EL (cell line): ENCODE results near the gene MCC.

Experiments
- DNase-seq: peaks from one replicate; pipeline ENCODE4 v3.0.0-alpha.2; 2016

Gene MCC

DNA sequence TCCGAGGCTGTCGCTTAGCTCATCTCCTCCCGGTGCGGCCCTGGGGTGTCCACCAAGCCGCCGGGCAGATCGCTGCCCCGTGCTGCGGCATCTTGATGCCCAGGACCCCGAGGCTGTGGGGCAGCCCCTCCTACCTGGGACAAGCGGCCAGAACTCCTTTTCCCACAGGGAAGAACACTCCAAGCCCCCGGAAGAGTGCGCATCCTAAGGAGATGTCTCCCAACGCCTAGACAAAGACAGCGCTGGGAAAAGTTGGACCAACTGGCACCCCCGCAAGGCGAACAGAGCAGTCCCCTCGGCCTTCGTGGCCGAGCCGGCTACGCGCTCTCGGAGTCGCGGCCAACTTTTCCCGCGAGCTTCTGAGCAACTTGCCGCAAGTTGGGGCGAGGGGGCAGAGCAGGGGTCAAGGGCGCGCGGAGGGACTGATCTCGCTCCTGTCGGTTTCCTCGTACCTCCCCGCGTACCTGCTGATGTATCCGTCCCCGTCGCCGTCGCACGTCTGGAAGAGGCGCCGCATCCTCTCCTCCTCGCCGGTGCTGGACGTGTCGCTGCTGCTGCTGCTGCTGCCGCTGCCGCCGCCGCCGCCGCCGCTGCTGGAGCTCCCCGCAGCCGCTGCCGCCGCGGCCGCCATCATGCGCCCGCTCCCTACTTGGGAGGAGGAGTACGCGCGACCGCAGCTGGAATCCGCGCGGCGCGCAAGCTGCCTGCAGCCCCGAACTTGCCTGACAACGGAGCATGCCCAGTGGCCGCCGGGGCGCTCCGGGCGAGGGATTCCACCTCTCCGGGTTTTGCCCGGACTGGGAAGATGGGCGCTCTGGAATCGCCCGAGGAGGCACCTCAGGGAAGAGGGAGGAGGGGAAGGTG is at the start of gene MCC:
Gene MCC (minus strand): TSS at position 673 of the 864 bp plus-strand sequence.
- peak; percentile 87 for DNase-seq

DNA sequence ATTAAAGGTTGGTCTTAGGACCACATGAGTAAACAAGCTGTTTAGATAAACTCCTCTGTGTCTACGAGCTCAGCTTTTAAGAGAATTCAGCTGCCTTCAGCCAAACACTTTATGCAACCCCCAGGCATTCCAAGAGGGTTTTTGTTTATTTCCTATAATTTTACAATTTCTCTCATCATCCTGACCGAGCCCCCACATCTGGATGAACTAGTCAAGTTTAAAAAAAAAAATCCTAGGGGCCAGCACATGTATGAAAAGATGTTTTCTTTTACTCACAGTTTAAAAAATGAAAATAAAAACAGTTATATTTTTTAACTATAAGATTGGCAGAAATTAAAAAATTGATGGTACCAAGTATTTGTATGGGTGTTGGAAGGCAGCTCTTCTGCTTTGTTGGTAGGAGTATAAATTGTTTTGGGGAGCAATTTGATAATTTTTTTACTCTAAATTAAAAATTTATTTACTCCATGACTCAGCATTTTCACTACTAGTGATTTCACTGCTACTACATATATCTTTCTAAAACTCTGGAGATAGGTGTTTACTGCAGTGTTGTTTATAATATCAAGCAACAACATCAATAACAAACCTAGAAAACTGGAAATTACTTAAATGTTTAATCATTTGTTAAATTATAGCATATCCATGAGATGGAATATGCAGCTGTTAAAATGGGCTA is 43.4 kb upstream of the MCC start:
- no peak for DNase-seq

DNA sequence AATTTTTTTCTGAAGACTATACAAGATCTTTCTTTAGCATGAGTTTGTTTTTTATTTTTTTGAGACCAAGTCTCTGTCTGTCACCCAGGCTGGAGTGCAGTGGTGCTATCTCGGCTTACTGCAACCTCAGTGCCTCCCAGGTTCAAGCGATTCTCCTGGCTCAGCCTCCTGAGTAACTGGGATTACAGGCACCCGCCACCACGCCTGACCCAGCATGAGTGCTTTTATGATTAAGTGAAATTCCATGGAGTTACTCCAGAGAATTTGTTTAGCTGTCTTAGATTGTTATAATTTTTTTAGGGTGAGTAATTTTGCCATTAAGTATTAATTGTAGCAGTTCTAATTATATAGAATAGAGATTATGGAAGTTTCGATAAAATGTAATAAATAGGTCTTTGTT is 39.5 kb upstream of the MCC start:
- DNase-seq, result peak; percentile 25

DNA sequence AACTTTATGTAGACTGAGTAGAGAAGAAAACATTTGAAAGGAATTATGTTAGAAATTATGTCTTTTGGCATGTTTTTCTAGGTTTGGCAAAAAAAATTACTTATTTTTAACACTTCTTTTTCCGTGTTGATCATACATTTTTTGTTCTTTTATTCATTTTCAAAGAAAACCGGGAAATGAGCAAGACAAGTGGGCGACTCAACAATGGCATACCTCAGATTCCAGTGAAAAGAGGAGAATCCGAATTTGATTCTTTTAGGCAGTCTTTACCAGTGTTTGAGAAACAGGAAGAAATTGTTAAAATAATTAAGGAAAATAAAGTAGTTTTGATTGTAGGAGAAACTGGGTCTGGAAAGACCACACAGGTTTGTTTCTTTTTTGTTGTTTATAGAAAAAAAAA is 38.2 kb upstream of the MCC start:
- peak; percentile 30 for DNase-seq

DNA sequence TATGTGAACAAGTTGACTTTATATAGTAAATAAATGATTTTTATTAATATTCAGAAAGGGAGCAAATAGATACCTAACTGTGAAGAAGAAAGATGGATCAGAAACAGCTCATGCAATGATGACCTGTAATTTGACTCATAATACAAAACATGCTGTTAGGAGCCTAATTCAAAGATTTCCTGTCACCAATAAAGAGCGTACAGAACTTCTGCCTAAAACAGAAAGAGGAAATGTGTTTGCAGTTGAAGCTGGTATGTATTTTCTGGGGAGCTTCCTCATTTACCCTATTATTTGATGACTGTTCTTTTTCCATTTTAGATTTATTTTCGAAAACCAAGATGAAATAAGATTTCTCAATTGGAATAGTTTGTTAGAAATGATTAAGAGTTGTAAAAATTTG is 36.7 kb upstream of the MCC start:
- DNase-seq, result peak; percentile 21

DNA sequence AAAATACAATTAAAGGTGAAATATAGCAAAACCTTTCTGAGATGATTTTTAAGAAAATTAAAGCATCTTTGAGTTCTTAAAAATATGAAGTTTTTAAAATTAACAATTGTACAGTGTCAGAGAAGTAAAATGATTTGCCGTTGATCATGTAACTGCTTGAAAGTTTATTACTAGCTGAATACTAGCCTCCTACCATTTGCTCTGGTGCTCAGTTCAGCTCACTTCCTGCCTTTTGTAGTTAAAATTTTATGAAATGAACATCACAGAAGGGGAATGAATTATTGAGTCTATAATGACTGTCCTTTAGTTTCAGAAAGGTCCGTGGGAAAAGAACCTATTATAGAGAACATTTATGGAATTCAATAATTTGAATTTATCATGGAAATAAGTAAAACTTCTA is 34.9 kb upstream of the MCC start:
- no peak for DNase-seq

DNA sequence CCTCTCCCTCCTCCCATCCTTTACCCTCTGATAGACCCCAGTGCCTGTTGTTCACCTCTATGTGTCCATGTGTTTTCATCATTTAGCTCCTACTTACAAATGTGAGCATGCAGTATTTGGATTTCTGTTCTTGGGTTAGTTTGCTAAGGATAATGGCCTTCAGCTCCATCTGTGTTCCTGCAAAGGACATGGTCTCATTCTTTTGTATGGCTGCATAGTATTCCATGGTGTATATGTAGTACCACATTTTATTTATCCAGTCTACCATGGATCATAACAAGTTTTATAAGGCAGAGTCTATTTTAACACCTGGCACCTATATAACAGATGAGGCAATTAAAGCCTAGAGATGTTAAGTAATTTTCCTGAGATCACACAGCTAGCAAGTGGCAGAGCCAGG is 32.6 kb upstream of the MCC start:
- DNase-seq, result no peak

DNA sequence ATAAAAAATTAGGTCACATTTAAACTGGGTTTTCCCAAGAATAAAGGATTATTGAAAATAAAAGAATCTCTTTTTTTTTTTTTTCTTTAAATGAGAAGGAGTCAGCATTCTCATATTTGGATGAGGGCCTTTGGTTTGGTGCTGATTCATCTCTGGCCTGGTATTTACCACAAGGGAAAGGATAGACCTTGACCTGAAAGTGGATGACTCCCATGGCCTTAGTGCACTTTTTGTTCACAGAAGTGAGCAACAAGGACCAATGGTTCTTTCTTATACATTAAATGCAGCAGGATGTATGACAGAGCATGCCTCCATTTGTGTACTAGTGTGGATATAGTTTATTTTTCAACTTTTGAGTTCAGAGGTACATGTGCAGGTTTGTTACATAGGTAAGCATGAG is 32.2 kb upstream of the MCC start:
- peak; percentile 60 for DNase-seq

DNA sequence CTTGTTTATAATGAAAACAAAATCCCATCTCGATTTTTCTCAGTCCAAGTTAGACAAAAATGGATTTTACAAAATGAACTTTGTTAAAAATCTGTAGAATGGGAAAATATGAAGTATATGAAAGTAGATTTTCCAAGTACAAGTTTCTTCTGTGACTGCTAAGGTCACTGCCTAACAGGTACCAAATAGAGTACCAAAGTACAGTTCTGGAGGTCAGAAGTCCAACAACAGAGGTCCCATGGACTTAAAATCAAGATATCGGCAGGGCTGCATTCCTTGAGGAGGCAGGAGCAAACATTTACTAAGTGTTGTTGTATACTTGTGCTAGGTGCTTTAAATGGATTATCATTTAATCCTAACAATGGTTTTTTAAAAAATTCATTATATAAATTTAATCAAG is 31.2 kb upstream of the MCC start:
- DNase-seq, result no peak

DNA sequence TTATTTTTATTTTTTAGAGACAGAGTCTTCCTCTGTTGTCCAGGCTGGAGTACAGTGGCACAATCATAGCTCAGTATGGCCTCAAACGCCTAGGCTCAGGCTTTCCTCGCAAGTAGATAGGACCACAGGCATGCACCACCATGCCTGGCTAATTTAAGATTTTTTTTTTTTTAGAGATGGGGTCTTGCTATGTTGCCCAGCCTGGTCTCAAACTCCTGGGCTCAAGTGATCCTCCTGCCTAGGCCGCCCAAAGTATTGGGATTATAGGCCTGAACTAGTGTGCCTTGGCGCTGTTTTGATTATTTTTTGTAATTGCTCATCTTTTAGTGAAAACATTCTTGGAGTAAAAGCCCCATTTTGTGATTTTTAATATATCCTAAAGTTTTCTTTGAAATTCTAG is 30.6 kb upstream of the MCC start:
- DNase-seq, result no peak

DNA sequence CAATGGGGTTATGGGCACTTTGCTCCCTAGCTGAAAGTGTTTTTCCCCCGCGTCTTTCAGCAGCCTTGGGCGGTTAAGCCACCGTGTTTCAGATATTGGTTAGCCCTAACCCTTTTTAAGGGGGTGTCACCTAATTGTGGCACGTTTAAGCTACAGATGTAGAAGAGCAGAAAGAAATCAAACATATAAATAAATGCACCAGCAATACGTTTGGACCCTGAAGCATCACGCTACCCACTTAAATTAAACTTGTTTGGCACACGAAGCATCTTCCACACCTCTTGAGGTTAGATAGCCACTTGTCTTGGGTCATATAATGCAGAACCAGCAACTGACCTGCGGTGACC is 26.0 kb upstream of the MCC start:
- no peak for DNase-seq

DNA sequence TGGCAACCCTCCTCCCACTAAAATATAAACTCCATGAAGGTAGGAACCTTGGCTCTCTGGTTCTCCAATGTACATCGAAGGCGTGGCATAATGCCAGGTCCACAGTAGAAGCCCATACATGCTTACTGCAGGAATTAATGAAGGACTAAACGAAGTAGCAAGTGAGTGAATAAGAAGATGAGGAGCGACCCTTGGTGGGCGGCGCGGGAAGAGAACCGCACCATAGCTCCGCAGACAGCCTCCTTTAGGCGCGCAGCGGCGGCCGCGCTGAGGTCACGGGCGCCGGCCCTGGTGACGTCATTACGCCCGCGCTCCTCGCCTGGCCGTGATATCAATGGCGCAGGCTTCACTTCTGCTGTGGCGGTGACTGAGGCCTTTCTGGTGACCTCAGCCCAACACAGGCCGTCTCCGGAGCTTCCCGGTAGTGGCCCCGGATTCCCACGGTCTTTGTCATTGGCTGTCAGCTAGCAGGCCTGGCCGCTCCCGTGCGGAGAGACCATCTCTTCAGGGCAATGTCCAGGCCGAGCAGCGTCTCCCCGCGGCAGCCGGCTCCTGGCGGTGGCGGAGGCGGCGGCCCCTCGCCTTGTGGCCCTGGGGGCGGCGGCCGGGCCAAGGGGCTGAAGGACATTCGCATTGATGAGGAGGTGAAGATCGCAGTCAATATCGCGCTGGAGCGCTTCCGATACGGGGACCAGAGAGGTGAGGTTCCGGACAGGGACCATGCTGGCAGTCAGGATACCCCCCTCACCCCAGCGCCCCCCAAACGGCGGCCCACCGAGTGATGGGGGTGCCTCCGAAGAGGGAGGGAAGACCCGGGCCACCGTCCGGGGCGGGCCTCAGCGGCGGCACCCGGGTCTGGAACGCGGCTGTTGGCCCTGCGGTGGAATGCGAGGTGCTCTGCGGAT is 25.4 kb upstream of the MCC start, which contains the start of gene YTHDC2:
Gene YTHDC2 (plus strand): TSS at position 311 of the 905 bp plus-strand sequence. CDS start 202 bp downstream, at position 513.
- peak; percentile 87 for DNase-seq

DNA sequence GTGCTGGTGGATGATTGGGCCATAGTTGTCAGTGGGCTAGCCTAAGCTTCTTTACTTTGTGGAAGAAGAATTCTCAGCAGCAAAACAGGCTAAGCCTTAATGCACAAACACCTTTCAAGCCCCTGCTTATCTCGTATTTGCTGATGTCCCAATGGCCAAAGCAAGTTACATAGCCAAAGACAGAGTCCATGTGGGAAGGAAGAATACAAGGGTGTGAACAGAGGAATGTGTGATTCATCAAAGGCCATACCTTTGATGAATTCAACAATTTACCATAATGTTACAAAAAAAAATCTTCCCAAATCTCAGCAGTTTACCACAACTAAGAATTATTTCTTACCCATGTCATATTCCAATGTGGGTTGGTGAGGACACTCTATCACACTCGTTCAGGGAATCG is 24.1 kb upstream of the MCC start:
- DNase-seq, result no peak

DNA sequence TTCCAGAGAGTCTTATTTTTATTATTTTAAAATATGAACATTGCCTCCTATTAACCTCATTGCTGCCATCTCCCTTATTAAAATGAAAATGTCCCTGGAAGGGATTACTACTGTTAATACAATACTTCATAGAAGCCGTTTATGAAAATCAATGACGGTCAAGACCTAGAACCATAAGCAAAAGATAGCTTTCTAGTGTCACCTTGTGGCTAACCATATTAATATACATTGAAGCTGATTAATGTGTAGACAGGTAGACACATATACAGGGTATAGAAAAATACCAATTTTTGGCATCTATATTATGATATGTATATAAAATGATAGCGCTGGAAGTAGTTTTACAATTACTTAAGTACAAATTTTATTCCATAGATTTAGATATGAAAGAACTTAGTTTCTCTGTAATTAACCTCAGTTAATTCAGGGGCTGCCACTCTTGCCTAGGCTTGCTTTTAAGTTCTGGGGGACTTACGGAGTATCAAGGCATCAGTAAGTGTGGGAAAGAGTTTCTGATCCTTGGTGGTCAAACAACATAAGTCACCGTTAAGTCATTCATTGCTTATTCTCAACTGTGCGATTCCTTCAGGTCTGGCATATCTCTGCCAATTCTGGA is 22.7 kb upstream of the MCC start:
- DNase-seq, result peak; percentile 37

DNA sequence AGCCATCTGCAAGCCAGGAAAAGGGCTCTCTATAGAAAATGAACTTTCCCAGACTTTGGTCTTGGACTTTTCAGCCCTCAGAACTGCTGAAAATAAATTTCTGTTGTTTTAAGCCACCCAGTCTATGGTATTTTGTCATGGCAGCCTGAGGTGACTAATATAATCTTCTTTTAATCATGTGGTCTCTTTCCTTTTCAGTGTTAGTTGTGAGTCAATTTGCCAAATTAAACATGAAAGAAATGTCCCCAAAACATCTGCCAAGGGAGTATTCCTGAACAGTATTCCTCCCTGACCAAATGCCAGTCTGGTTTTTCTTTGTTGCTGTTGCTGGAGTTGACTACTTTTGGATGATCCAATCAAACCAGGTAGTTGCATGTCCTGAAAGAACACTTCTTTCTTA is 20.5 kb upstream of the MCC start:
- DNase-seq, result no peak

DNA sequence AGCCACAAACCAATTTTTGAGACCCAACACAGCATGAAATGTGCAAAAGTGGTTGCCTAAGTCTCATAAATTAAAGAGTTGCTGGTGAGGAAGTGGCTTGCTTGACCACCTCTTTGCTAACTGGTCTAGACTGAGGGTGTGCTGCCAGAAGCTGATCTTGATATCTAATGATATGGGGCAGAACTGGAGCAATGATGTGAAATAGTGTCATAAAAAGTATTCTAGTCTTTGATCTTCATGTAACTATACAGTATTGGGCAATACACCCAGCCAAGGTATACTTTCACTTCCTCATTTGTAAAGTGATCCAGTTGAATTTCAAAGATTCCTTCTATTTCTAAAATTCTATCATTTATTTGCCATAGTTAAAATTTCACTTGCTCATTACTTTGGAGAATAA is 19.3 kb upstream of the MCC start:
- no peak for DNase-seq

DNA sequence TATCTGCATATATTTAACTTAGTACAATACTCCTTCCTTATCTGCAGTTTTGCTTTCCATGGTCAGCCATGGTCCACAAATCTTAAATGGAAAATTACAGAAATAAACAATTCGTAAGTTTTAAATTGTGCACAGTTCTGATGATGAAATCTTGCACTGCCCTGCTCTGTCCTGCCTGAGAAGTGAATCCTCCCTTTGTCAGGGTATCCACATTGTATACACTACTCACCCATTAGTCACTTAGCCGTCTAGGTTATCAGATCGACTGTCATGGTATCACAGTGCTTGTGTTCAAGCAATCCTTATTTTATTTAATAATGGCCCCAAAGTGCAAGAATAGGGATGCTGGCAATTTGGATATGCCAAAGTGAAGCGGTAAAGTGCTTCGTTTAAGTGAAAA is 16.9 kb upstream of the MCC start:
- peak; percentile 29 for DNase-seq

DNA sequence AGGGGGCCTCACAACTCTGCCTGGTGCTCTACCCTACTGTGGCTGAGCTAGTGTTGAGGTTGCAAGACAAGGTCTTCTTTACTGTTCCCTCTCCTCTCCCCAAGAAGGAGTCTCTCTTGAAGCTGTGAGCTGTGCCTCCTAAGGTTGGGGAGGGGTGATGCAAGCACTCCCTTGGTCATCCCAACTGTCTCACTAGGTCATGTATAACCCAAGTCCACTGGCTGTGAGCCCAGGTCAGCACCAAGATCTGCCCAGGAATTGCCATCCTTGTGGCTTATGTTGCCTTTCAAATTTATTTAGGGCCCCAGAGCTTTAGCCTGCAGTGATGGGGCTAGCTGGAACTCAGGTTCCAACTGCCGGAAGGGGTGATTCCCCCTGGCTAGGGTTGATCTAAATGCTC is 14.9 kb upstream of the MCC start:
- DNase-seq, result no peak

DNA sequence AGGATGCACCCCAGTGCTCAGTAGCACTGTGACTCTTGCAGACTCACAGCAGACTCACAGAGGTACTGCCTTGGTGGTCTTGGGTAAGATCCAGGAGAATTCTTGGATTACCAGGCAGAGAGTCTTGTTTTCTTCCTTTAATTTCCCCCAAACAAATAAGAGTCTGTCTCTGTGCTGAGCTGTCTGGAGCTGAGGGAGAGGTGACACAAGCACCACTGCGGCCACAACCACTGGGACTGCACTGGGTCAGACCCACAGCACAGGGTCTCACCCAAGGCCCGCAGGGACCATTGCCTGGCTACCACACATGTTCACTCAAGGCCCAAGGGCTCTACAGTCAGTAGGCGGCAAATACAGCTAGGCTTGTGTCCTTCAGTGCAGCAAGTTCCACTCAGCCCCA is 13.8 kb upstream of the MCC start:
- DNase-seq, result no peak

DNA sequence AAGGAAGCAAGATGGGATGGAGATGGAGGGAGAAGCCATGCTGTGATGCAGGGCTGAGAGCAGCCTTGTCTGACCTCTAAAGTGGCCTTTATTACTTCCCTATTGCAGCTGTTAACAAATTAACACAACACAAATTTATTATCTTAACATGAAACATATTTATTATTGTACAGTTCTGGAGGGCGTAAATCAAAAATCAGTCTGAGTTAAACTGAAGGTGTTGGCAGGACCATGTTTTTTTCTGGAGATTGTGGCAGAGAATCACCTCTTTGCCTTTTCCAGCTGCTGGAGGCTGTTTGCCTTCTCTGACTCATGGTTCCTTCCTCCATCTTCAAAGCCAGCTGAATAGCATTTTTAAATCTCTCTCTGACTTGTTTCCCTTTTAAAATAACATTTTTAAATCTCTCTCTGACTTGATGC is 7.2 kb upstream of the MCC start:
- no peak for DNase-seq

DNA sequence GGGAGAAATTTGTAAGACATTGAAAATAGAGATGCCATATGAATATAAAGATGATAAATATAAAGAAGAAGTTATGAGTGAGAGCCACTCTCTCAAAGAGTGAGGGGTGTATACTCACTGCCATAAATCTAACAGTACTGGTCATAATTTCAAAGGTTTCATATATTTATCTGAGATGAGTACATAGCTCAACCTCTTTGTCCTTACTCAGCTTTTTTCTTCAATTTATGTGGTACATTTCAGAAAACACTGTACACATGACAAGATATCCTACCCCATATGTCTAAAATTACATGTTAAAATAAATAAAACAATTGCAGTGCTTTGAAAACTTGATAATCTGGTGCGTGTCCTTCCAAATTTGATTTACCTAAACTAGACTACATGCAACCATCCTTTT is 5.2 kb upstream of the MCC start:
- DNase-seq, result no peak

DNA sequence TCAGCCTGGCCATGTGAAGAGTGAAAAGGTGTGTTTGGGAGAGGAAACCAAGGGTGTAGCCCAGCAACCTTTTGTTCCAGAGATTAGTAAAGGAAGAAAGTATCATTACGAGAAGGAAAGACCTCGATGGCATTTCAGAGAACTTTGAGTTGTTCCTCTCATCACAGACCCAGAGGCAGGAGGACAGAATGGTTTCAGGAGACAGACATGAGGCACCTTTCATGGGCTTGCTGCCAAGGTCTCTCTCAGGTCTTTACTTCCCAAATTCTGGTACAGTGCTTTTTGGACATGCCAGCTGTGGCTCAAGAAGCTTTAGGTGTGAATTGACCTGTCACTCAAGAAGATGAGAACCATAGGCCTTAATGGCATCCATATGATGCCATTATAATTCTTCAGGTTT is 2.8 kb upstream of the MCC start:
- DNase-seq, result no peak

DNA sequence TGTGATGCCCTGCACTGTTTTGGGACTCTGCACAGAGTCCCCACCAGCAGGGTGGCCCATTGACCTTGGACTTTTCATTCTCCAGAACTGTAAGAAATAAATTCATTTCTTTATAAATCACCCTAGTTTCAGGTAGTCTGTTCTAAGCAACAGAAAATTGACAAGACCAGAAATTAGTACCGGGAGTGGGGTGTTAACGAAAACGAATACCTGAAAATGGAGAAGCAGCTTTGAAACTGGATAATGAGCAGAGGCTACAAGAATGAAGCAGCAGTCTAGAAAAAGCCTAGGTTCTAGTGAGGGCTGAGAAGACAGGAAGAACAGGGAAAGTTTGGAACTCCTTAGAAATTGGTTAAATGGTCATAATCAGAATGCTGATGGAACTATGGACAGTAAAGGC is 2.1 kb upstream of the MCC start:
- no peak for DNase-seq
